Uterus (tissue), 4 donors: Measurements from ENCODE around the gene TEN1. TPM values are rescaled to one million over a fixed set of nuclear protein-coding genes. Genes with fewer than 3 reads are reported as not detected.

Source experiments
- DNase-seq, 2 donors: peaks; one replicate each; pipeline ENCODE4 v3.0.0-alpha.2; 2019 to 2020
- H3K27ac ChIP-seq, 2 donors: fragments of 200-600 bp; sonication (generic); 1 replicate in 1 of 2; 2 replicates in 1 of 2; pipeline ENCODE4 v1.5.1; 2016 to 2018
- H3K27me3 ChIP-seq, 2 donors: fragments of 200-600 bp; sonication (generic); one replicate each; pipeline ENCODE4 v1.5.1; 2018 to 2019; ENCODE audit warnings: control low read depth in 1 of 2
- H3K36me3 ChIP-seq, 2 donors: fragments of 200-600 bp; sonication (generic); one replicate each; pipeline ENCODE4 v1.5.1; 2019; ENCODE audit warnings: control low read depth in 1 of 2
- H3K4me1 ChIP-seq, 2 donors: fragments of 200-600 bp; sonication (generic); one replicate each; pipeline ENCODE4 v1.5.1; 2018 to 2019; ENCODE audit warnings: control low read depth in 1 of 2
- H3K4me3 ChIP-seq, 2 donors: fragments of 200-600 bp; sonication (generic); 1 replicate in 1 of 2; 2 replicates in 1 of 2; pipeline ENCODE4 v1.5.1; 2018 to 2019; ENCODE audit warnings: mild to moderate bottlenecking in 1 of 2
- H3K9me3 ChIP-seq, 2 donors: fragments of 200-600 bp; sonication (generic); one replicate each; pipeline ENCODE4 v1.5.1; 2019; ENCODE audit warnings: control low read depth in 1 of 2
- POLR2A ChIP-seq, 2 donors: fragments of 450-650 bp; IDR thresholded peaks; one replicate each; pipeline ENCODE4 v1.6.1; 2016; ENCODE audit warnings: antibody characterized with exemption in 2 of 2, mild to moderate bottlenecking in 1 of 2, moderate library complexity in 1 of 2
- intact Hi-C: fragments of 100-400 bp; cut with DNase I; formaldehyde crosslinking; loops from one replicate; pipeline ENCODE4 v1.15.1; 2023; ENCODE audit warnings: low total_unique reads
- total RNA-seq, 4 donors: library from RNA; depleted of rRNA in 3 of 4; stranded (reverse); fragments of >200 nt in 3 of 4; gene quantifications; one replicate each; pipeline versions ENCODE4 v1.1.0 to v1.2.4, GENCODE V29; 2014 to 2023
- TF ChIP-seq, protein P1 (sequence below), 4 experiments: fragments of 200-600 bp in 2 of 4; fragments of 450-650 bp in 2 of 4; sonication (generic) in 2 of 4; IDR thresholded peaks; one replicate each; pipeline ENCODE4 v1.5.1; 2016 to 2019; ENCODE audit warnings: antibody characterized with exemption in 4 of 4, mild to moderate bottlenecking in 2 of 4, moderate library complexity in 1 of 4
- donor health status: DM: yes; HTN: yes; CAD: no.

TEN1 gene
- total RNA-seq, 4 donors from 2014 or later, result 3.1 to 17.2 (median 15.0) TPM

DNA sequence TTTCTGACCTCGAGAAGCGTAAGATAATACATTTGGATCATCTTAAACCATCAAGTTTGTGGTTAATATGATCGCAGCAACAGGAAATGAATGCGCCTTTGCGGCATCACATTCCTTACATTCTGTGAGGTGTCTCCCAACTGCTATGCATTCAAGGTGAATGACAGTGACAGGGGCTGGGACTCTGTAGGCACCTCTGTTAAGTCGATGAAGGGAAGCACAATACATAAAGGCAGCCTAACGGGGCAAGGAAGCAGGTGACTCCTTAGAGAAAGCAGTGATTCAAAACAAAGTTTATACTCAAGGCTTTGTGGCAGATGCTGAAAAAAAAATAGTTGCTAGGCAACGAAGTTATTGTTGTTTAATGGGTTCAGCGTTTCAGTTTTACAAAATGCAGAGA, 69.7 kb downstream of the TEN1 start:
- Histone ChIP-seq H3K4me1 (no peaks in the 10 kb centered on the region), H3K4me3 (no peak overlapping the region), H3K36me3 (no peaks in the 10 kb centered on the region), H3K27ac (no peak overlapping the region), H3K27me3 (no peaks in the 10 kb centered on the region), H3K9me3 (no peaks in the 10 kb centered on the region)
- intact Hi-C loops, result no loop called here
- TF ChIP-seq POLR2A (IDR thresholded peaks at IDR 0.05), result no peak
- TF ChIP-seq, protein P1, sequence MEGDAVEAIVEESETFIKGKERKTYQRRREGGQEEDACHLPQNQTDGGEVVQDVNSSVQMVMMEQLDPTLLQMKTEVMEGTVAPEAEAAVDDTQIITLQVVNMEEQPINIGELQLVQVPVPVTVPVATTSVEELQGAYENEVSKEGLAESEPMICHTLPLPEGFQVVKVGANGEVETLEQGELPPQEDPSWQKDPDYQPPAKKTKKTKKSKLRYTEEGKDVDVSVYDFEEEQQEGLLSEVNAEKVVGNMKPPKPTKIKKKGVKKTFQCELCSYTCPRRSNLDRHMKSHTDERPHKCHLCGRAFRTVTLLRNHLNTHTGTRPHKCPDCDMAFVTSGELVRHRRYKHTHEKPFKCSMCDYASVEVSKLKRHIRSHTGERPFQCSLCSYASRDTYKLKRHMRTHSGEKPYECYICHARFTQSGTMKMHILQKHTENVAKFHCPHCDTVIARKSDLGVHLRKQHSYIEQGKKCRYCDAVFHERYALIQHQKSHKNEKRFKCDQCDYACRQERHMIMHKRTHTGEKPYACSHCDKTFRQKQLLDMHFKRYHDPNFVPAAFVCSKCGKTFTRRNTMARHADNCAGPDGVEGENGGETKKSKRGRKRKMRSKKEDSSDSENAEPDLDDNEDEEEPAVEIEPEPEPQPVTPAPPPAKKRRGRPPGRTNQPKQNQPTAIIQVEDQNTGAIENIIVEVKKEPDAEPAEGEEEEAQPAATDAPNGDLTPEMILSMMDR (IDR thresholded peaks at IDR 0.05), result no peak
- DNase-seq, result no peak

DNA sequence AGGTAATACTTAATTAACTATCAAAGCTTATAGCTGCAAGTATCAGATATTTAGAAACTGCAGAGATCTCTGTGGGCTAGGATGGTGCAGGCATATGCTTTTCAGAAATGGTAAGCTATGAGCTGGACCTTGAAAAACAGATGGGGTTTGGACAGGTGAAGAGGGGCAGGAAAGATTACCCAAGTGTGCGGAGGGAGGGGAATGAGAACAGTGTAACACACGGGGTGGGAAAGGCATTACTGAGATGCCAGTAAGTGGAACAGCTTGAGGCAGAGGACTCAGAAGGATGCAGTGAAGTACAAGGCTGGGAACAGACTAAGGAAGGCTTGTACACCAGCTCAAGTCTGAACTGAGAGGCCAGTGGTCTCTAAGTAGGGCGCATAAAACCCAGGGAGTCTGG, 70.2 kb downstream of the TEN1 start:
- Histone ChIP-seq H3K36me3 (no peaks in the 10 kb centered on the region), H3K27ac (no peak overlapping the region), H3K4me1 (no peaks in the 10 kb centered on the region), H3K4me3 (no peak overlapping the region), H3K27me3 (no peaks in the 10 kb centered on the region), H3K9me3 (no peaks in the 10 kb centered on the region)
- intact Hi-C loops, result no loop called here
- TF ChIP-seq POLR2A (IDR thresholded peaks at IDR 0.05), result no peak
- TF ChIP-seq, protein P1 (IDR thresholded peaks at IDR 0.05), result no peak
- DNase-seq, result no peak

DNA sequence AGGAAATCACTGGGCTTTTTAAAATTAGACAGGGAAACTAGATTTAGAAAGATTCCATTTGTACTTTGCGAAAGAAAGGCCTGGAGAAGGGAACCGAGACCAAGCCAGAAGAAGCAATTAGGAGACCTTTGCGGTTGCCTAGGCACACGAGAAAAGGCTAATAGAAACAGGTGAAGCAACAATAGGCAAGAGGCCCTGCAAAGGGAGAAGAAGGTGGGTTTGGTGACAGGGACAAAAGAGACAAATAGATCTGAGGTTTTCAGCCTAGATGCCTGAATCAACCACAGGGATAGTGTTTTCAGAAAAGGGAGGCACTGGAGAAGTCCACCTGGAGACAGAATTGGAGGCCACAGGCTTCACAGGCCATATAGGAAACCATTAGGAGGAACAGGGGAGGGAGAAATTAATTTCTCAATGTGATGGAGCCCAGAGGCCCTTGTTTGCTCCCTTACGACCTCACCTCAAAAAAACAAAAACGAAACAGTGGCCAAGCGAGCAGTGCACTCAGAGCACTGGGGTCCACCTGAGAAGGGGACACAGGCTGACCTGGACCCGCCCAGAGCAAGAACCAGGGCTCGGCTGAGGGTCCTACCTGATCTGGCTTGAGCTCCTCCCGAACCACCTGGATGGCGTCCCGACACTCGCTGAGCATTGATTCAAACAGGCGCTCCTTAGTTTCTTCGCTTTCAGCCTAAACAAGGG, 70.9 kb downstream of the TEN1 start:
- intact Hi-C loops, result no loop called here
- Histone ChIP-seq H3K36me3 (no peaks in the 10 kb centered on the region), H3K27me3 (no peaks in the 10 kb centered on the region), H3K4me3 (no peak overlapping the region), H3K27ac (no peak overlapping the region), H3K9me3 (no peaks in the 10 kb centered on the region), H3K4me1 (no peaks in the 10 kb centered on the region)
- no peak for DNase-seq
- TF ChIP-seq, protein P1 (IDR thresholded peaks at IDR 0.05), result no peak
- no peak for TF ChIP-seq POLR2A (IDR thresholded peaks at IDR 0.05)

Other genes with a start within 250 kb of the TEN1 start
- gene GALK1, start 214.0 kb upstream of the TEN1 start, total RNA-seq, result 10 to 100 TPM in 3 of 4 donors, not detected in 1; 19.4 to 37.1 (median 35.6) TPM
- gene UNK, start 194.4 kb upstream of the TEN1 start, total RNA-seq, result 10 to 100 TPM in 3 of 4 donors, 1 to 10 TPM in 1; 6.9 to 69.7 (median 45.5) TPM
- gene UNC13D, start 134.8 kb upstream of the TEN1 start, total RNA-seq, result 10 to 100 TPM in 2 of 4 donors, 1 to 10 TPM in 2; 1.2 to 32.7 (median 11.8) TPM
- gene WBP2, start 123.9 kb upstream of the TEN1 start, total RNA-seq, result 100 to 1,000 TPM in 1 of 4 donors, 10 to 100 TPM in 3; 19.7 to 115 (median 34.5) TPM
- 10 to 100 TPM in 3 of 4 donors, 1 to 10 TPM in 1; 6.8 to 70.1 (median 19.0) TPM for gene TRIM47, start 100.7 kb upstream of the TEN1 start, total RNA-seq
- gene TRIM65, start 82.3 kb upstream of the TEN1 start, total RNA-seq, result 10 to 100 TPM; 20.0 to 36.9 (median 30.1) TPM
- 10 to 100 TPM; 32.3 to 99.8 (median 47.8) TPM for gene MRPL38, start 74.4 kb upstream of the TEN1 start, total RNA-seq
- 10 to 100 TPM; 11.0 to 16.5 (median 14.2) TPM for gene FBF1, start 38.2 kb upstream of the TEN1 start, total RNA-seq
- 10 to 100 TPM; 11.2 to 70.0 (median 42.0) TPM for gene ACOX1, start 74 bp upstream of the TEN1 start, total RNA-seq
- 10 to 100 TPM in 1 of 4 donors, 1 to 10 TPM in 2, not detected in 1; 8.5 to 10.8 (median 9.6) TPM for gene CDK3, start 21.6 kb downstream of the TEN1 start, total RNA-seq
- gene EVPL, start 48.1 kb downstream of the TEN1 start, total RNA-seq, result 1 to 10 TPM in 3 of 4 donors, under 1 TPM in 1; 0.59 to 3.7 (median 2.8) TPM
- 100 to 1,000 TPM in 1 of 4 donors, 10 to 100 TPM in 3; 25.1 to 117 (median 65.0) TPM for gene SRP68, start 93.3 kb downstream of the TEN1 start, total RNA-seq
- gene GALR2, start 95.5 kb downstream of the TEN1 start, total RNA-seq, result not detected
- gene ZACN, start 99.9 kb downstream of the TEN1 start, total RNA-seq, result not detected
- 100 to 1,000 TPM in 3 of 4 donors, 10 to 100 TPM in 1; 34.7 to 118 (median 109) TPM for gene EXOC7, start 124.5 kb downstream of the TEN1 start, total RNA-seq
- gene FOXJ1, start 162.0 kb downstream of the TEN1 start, total RNA-seq, result 10 to 100 TPM in 1 of 4 donors, 1 to 10 TPM in 1, under 1 TPM in 2; 0.51 to 14.0 (median 1.0) TPM